SU-DHL-6 (cell line): ENCODE data around the gene GFOD1.

Experiments
- H2AFZ ChIP-seq: fragments of 200-600 bp; sonication (generic); 2 replicates; pipeline ENCODE4 v1.6.1; 2014; ENCODE audit warnings: low read depth, mild to moderate bottlenecking, moderate library complexity, mixed read lengths, antibody characterized with exemption, low read length; ENCODE audit not compliant: severe bottlenecking
- H3F3A ChIP-seq: fragments of 200-600 bp; shearing (Covaris generic); 2 replicates; pipeline ENCODE4 v1.6.0; 2016; ENCODE audit warnings: antibody characterized with exemption, mild to moderate bottlenecking; ENCODE audit not compliant: insufficient read depth
- H3K27ac ChIP-seq: fragments of 200-600 bp; sonication (generic); 2 replicates; pipeline ENCODE4 v1.5.1; 2016; ENCODE audit warnings: low read depth, mild to moderate bottlenecking, low read length, moderate library complexity, mixed read lengths
- H3K27me3 ChIP-seq: fragments of 200-600 bp; sonication (generic), shearing (Covaris generic); 2 replicates; pipeline ENCODE4 v1.6.0; 2014; ENCODE audit warnings: mild to moderate bottlenecking, low read length
- H3K36me3 ChIP-seq: fragments of 200-600 bp; sonication (generic); 2 replicates; pipeline ENCODE4 v1.6.1; 2014; ENCODE audit warnings: mild to moderate bottlenecking, low read length, mixed read lengths
- H3K4me2 ChIP-seq: fragments of 300-600, 200-600 bp; shearing (Covaris generic), sonication (generic); 2 replicates; pipeline ENCODE4 v1.6.0; 2014; ENCODE audit warnings: low read length, low read depth, mild to moderate bottlenecking; ENCODE audit not compliant: poor library complexity, severe bottlenecking
- H3K4me3 ChIP-seq: fragments of 200-600 bp; sonication (generic); 2 replicates; pipeline ENCODE4 v1.5.1; 2014; ENCODE audit warnings: antibody characterized with exemption, low read length, mild to moderate bottlenecking, mixed read lengths; ENCODE audit not compliant: insufficient read depth, poor library complexity, severe bottlenecking
- H3K79me2 ChIP-seq: fragments of 200-600 bp; sonication (generic); 2 replicates; pipeline ENCODE4 v1.6.1; 2014; ENCODE audit warnings: mild to moderate bottlenecking, low read length, moderate library complexity; ENCODE audit not compliant: insufficient read depth
- H3K9ac ChIP-seq: fragments of 200-600 bp; sonication (generic); 2 replicates; pipeline ENCODE4 v1.7.0; 2014; ENCODE audit warnings: mild to moderate bottlenecking, low read length
- H3K9me2 ChIP-seq: fragments of 200-600 bp; sonication (generic); replicated peaks from 2 replicates; pipeline ENCODE4 v1.6.1; 2014; ENCODE audit warnings: low read length; ENCODE audit not compliant: insufficient read depth
- H3K9me3 ChIP-seq: fragments of 200-600 bp; sonication (generic); 2 replicates; pipeline ENCODE4 v1.6.1; 2014; ENCODE audit warnings: low read length, mixed read lengths; ENCODE audit not compliant: insufficient read depth
- H4K20me1 ChIP-seq: fragments of 200-600 bp; sonication (generic); 2 replicates; pipeline ENCODE4 v1.6.1; 2014; ENCODE audit warnings: low read depth, mild to moderate bottlenecking, antibody characterized with exemption, low read length, moderate library complexity, mixed read lengths
- EZH2phosphoT487 ChIP-seq: fragments of 200-600 bp; sonication (generic), shearing (Covaris generic); conservative IDR thresholded peaks from 2 replicates; pipeline ENCODE4 v1.6.1; 2018; ENCODE audit warnings: mild to moderate bottlenecking, antibody characterized with exemption, low read length, moderate library complexity, mixed read lengths
- TF ChIP-seq, protein P1 (sequence below): fragments of 200-600 bp; sonication (generic); IDR thresholded peaks from one replicate; pipeline ENCODE4 v1.5.1; 2017; ENCODE audit warnings: antibody characterized with exemption, mild to moderate bottlenecking, low read length, moderate library complexity; ENCODE audit not compliant: insufficient read depth, poor library complexity, severe bottlenecking

GFOD1 gene

DNA sequence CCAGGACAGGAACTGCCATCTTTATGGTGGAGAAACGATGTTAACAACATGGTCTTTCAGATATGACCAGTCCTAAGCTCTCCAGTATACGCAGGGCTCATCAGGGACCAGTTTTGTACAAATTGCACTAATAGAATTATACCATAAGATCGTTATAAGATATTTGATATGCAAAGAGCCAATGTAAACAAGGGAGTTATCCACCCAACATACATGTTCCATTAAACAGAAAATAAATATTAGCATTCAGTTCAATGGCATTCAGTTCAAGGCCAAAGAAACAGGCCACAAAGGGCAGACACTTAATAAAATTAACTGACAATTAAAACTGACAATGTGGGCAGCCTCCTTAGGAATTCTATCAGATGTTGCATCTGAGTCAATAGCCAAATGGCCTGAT is 2.6 kb downstream of the GFOD1 start:
- H3F3A ChIP-seq, result 0 out of 2 replicates have a peak, but pooled peaks cover 4% of the 10 kb centered on the region
- no peaks in the 10 kb centered on the region for H3K27me3 ChIP-seq
- no peak overlapping the region for H2AFZ ChIP-seq
- H3K9ac ChIP-seq, result no peak overlapping the region
- TF ChIP-seq EZH2phosphoT487, result no peak
- TF ChIP-seq, protein P1, sequence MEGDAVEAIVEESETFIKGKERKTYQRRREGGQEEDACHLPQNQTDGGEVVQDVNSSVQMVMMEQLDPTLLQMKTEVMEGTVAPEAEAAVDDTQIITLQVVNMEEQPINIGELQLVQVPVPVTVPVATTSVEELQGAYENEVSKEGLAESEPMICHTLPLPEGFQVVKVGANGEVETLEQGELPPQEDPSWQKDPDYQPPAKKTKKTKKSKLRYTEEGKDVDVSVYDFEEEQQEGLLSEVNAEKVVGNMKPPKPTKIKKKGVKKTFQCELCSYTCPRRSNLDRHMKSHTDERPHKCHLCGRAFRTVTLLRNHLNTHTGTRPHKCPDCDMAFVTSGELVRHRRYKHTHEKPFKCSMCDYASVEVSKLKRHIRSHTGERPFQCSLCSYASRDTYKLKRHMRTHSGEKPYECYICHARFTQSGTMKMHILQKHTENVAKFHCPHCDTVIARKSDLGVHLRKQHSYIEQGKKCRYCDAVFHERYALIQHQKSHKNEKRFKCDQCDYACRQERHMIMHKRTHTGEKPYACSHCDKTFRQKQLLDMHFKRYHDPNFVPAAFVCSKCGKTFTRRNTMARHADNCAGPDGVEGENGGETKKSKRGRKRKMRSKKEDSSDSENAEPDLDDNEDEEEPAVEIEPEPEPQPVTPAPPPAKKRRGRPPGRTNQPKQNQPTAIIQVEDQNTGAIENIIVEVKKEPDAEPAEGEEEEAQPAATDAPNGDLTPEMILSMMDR, result no peak
- H3K36me3 ChIP-seq, result no peaks in the 10 kb centered on the region
- no peak overlapping the region for H3K27ac ChIP-seq
- H3K4me3 ChIP-seq, result no peak overlapping the region
- no peaks in the 10 kb centered on the region for H3K9me3 ChIP-seq
- no peak overlapping the region for H3K4me2 ChIP-seq
- no peaks in the 10 kb centered on the region for H3K9me2 ChIP-seq
- no peaks in the 10 kb centered on the region for H3K79me2 ChIP-seq
- peaks cover 3% of the 10 kb centered on the region; the same call in 1 of the 2 replicates for H4K20me1 ChIP-seq

DNA sequence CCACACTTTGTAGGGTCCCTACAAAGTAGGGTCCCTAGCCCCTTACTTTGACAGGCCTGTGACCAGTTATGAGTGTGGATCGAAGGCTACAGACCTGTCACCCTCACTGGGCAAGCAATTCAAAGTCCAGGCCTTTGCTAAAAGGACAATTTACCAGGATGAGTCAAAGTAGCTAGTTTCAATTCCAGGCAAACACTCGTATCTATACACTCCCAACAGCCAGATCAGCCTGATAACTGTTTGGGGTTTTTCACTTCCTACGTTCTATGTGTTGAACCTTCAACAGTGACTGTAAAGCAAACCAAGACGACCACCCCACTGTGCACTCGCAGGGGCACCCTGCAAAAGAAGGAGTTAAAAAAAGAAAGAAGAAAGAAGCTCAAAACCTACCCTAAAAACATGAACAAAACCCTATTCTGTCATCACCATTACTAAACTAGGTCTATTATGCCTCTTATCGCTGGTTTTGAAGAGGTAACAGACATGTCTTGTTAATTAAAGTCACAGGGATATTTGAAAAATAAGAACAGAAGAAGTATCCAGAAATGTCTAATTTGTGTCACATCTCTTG is 3.2 kb downstream of the GFOD1 start:
- no peak overlapping the region for H3K27ac ChIP-seq
- no peak overlapping the region for H2AFZ ChIP-seq
- H4K20me1 ChIP-seq, result peaks cover 3% of the 10 kb centered on the region; the same call in 1 of the 2 replicates
- H3K9ac ChIP-seq, result no peak overlapping the region
- no peak for TF ChIP-seq EZH2phosphoT487
- TF ChIP-seq, protein P1, result no peak
- H3K9me3 ChIP-seq, result no peaks in the 10 kb centered on the region
- H3K27me3 ChIP-seq, result no peaks in the 10 kb centered on the region
- no peak overlapping the region for H3K4me3 ChIP-seq
- H3K36me3 ChIP-seq, result no peaks in the 10 kb centered on the region
- H3K79me2 ChIP-seq, result no peaks in the 10 kb centered on the region
- H3K9me2 ChIP-seq, result no peaks in the 10 kb centered on the region
- H3K4me2 ChIP-seq, result no peak overlapping the region
- 0 out of 2 replicates have a peak, but pooled peaks cover 4% of the 10 kb centered on the region for H3F3A ChIP-seq

DNA sequence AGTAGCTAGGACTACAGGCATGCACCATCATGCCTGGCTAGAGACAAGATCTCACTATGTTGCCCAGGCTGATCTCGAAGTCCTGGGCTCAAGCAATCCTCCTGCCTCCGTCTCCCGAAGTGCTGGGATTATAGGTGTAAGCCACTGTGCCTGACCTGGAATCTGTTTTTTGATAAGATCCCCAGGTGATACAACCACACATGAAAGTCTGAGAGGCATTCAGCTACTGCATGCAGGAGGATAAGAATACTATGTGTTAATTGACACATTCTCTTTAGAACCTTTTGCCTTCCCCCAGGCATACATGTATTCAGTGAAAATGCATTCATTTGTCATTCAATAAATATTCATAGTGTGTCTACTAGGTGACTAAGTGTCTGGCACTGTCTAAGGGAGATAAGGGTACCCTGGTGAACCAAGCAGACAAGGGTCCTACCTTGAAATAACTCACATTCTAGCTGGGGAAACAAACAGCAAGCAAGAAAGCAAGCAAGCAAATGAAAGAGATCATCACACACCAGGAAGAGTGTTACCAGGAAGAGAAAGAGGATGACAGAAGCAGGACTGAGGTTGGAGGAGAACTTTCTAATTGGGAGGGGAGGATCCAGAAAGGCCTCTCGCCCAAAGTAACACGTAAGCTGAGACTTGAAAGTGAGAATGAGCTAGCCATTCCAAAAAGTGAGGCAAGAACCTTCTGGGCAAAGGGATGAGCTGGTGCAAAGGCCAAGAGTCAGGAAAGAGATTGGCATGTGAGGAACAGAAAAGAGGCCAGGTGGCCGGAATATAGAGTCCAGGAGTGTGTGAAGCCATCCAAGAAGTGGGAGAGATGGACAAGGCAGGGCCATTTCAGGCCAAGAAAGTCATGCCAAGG is 6.5 kb downstream of the GFOD1 start:
- H3K9me2 ChIP-seq, result no peaks in the 10 kb centered on the region
- no peak for TF ChIP-seq EZH2phosphoT487
- TF ChIP-seq, protein P1, result no peak
- no peaks in the 10 kb centered on the region for H3K79me2 ChIP-seq
- no peak overlapping the region for H3K27ac ChIP-seq
- no peaks in the 10 kb centered on the region for H3K27me3 ChIP-seq
- no peaks in the 10 kb centered on the region for H3K36me3 ChIP-seq
- no peak overlapping the region for H3K4me3 ChIP-seq
- H2AFZ ChIP-seq, result no peak overlapping the region
- H3K4me2 ChIP-seq, result no peak overlapping the region
- H3F3A ChIP-seq, result 0 out of 2 replicates have a peak, but pooled peaks cover 4% of the 10 kb centered on the region
- H3K9ac ChIP-seq, result no peak overlapping the region
- peaks cover 3% of the 10 kb centered on the region; the same call in 1 of the 2 replicates for H4K20me1 ChIP-seq
- no peaks in the 10 kb centered on the region for H3K9me3 ChIP-seq
